SK-N-SH (cell line): ENCODE data around the gene IFNL4. TPM values are rescaled to one million over a fixed set of nuclear protein-coding genes. Genes with fewer than 3 reads are reported as not detected.

Source experiments
- CTCF ChIA-PET: fragments of 300-600, 350-600 bp; formaldehyde crosslinking; extraction: SDS; loops from one replicate; lab custom pipeline; 2021; lab: Yijun Ruan, JAX
- POLR2A ChIA-PET: fragments of 350-600 bp; sonication (Branson Sonifier 250); formaldehyde crosslinking; extraction: SDS; loops from one replicate; lab custom pipeline; 2020; ENCODE audit warnings: antibody characterized with exemption, inconsistent platforms; lab: Yijun Ruan, JAX
- DNase-seq: peaks from one replicate; pipeline ENCODE4 v3.0.0; 2012
- H2AFZ ChIP-seq: fragments of 200-600 bp; sonication (generic); 2 replicates; pipeline ENCODE4 v1.8.1; 2016; ENCODE audit warnings: antibody characterized with exemption, mild to moderate bottlenecking, low read depth
- H3F3A ChIP-seq: fragments of 200-600 bp; sonication (generic); replicated peaks from 2 replicates; pipeline ENCODE3; 2016; ENCODE audit warnings: antibody characterized with exemption, mild to moderate bottlenecking; ENCODE audit not compliant: insufficient read depth
- H3K27ac ChIP-seq, 2 experiments: fragments of 200-500 bp in 1 of 2; fragments of 200-600 bp in 1 of 2; sonication (Bioruptor generic) in 1 of 2; sonication (generic), shearing (Covaris generic) in 1 of 2; 2 replicates each; pipeline versions ENCODE4 v1.5.1 to v1.6.1; 2014 to 2016; ENCODE audit warnings: low read depth in 2 of 2, inconsistent platforms in 1 of 2, low read length in 1 of 2, mild to moderate bottlenecking in 1 of 2, mixed read lengths in 1 of 2
- H3K27me3 ChIP-seq: fragments of 200-600 bp; sonication (generic), shearing (Covaris generic); 2 replicates; pipeline ENCODE4 v1.6.1; 2016; ENCODE audit warnings: mixed run types; ENCODE audit not compliant: insufficient read depth
- H3K36me3 ChIP-seq, 2 experiments: fragments of 200-500 bp in 1 of 2; fragments of 200-600 bp in 1 of 2; sonication (Bioruptor generic) in 1 of 2; sonication (generic) in 1 of 2; replicated peaks in 1 of 2; 2 replicates each; pipeline versions ENCODE3 to v1.5.1; 2014 to 2016; ENCODE audit warnings: low read length in 1 of 2, mild to moderate bottlenecking in 1 of 2; ENCODE audit not compliant: insufficient read depth in 2 of 2, control insufficient read depth in 1 of 2
- H3K4me1 ChIP-seq, 2 experiments: fragments of 200-500 bp in 1 of 2; fragments of 200-600 bp in 1 of 2; sonication (Bioruptor generic) in 1 of 2; sonication (generic), shearing (Covaris generic) in 1 of 2; 2 replicates each; pipeline versions ENCODE4 v1.5.1 to v1.6.1; 2014 to 2016; ENCODE audit warnings: low read depth in 1 of 2, low read length in 1 of 2, mixed run types in 1 of 2; ENCODE audit not compliant: insufficient read depth in 2 of 2, control insufficient read depth in 1 of 2
- H3K4me2 ChIP-seq: fragments of 200-600 bp; sonication (generic), shearing (Covaris generic); 2 replicates; pipeline ENCODE4 v1.6.1; 2017; ENCODE audit warnings: mixed run types
- H3K4me3 ChIP-seq, 2 experiments: fragments of 200-500 bp in 1 of 2; fragments of 200-600 bp in 1 of 2; sonication (Bioruptor generic) in 1 of 2; sonication (generic), shearing (Covaris generic) in 1 of 2; 2 replicates each; pipeline versions ENCODE4 v1.5.1 to v1.8.1; 2014 to 2016; ENCODE audit warnings: low read depth in 2 of 2, inconsistent platforms in 1 of 2, low read length in 1 of 2, mild to moderate bottlenecking in 1 of 2, mixed read lengths in 1 of 2, moderate library complexity in 1 of 2
- H3K79me2 ChIP-seq: fragments of 200-600 bp; sonication (generic); 2 replicates; pipeline ENCODE4 v1.8.1; 2017; ENCODE audit warnings: mild to moderate bottlenecking; ENCODE audit not compliant: insufficient read depth
- H3K9ac ChIP-seq: fragments of 200-600 bp; sonication (generic); 2 replicates; pipeline ENCODE4 v1.6.1; 2017; ENCODE audit warnings: mixed run types
- H3K9me2 ChIP-seq: fragments of 200-600 bp; sonication (generic); 2 replicates; pipeline ENCODE4 v1.6.1; 2017; ENCODE audit warnings: mixed run types
- H3K9me3 ChIP-seq: fragments of 200-600 bp; sonication (generic); 2 replicates; pipeline ENCODE4 v1.6.1; 2017; ENCODE audit warnings: mixed run types, mild to moderate bottlenecking, moderate library complexity
- H4K20me1 ChIP-seq: fragments of 200-600 bp; sonication (generic); 2 replicates; pipeline ENCODE4 v1.6.1; 2017; ENCODE audit warnings: mild to moderate bottlenecking, mixed run types; ENCODE audit not compliant: insufficient read depth
- ELF1 ChIP-seq: IDR thresholded peaks from 2 replicates; pipeline ENCODE4 v1.4.0; 2012
- EZH2phosphoT487 ChIP-seq: fragments of 200-600 bp; sonication (generic); IDR thresholded peaks from 2 replicates; pipeline ENCODE4 v1.6.1; 2017; ENCODE audit warnings: low read depth, mixed run types, mild to moderate bottlenecking, antibody characterized with exemption, moderate library complexity, borderline replicate concordance
- FOSL2 ChIP-seq: IDR thresholded peaks from 2 replicates; pipeline ENCODE4 v1.4.0; 2012; ENCODE audit warnings: low read depth, mild to moderate bottlenecking, moderate library complexity, borderline replicate concordance
- GABPA ChIP-seq: IDR thresholded peaks from 2 replicates; pipeline ENCODE4 v1.4.0; 2012; ENCODE audit warnings: low read depth, mild to moderate bottlenecking
- IRF3 ChIP-seq: fragments of 150-350 bp; IDR thresholded peaks from 2 replicates; pipeline ENCODE4 v1.6.1; 2016; ENCODE audit warnings: mild to moderate bottlenecking, low read depth, low read length
- JUND ChIP-seq: IDR thresholded peaks from 2 replicates; pipeline ENCODE4 v1.4.0; 2012
- NRF1 ChIP-seq: IDR thresholded peaks from 2 replicates; pipeline ENCODE4 v1.6.1; 2012; ENCODE audit warnings: low read depth, mild to moderate bottlenecking, low read length
- POLR2AphosphoS5 ChIP-seq: IDR thresholded peaks from 2 replicates; pipeline ENCODE4 v1.6.1; 2012; ENCODE audit warnings: low read depth, low read length
- RAD21 ChIP-seq: IDR thresholded peaks from 2 replicates; pipeline ENCODE4 v1.6.1; 2012; ENCODE audit warnings: mild to moderate bottlenecking, low read length
- RFX5 ChIP-seq: IDR thresholded peaks from 2 replicates; pipeline ENCODE4 v1.6.1; 2012; ENCODE audit warnings: mild to moderate bottlenecking, improper control_type of control experiment, low read length
- SMC3 ChIP-seq: IDR thresholded peaks from 2 replicates; pipeline ENCODE4 v1.6.1; 2012; ENCODE audit warnings: low read depth, low read length, improper control_type of control experiment
- TCF12 ChIP-seq: IDR thresholded peaks from 2 replicates; pipeline ENCODE4 v1.4.0; 2012
- USF1 ChIP-seq: IDR thresholded peaks from 2 replicates; pipeline ENCODE4 v1.4.0; 2012; ENCODE audit warnings: low read depth, borderline replicate concordance
- USF2 ChIP-seq: fragments of 150-350 bp; IDR thresholded peaks from 2 replicates; pipeline ENCODE4 v1.6.1; 2017; ENCODE audit warnings: antibody characterized with exemption, low read length, low read depth, borderline replicate concordance
- ZBTB33 ChIP-seq: IDR thresholded peaks from 2 replicates; pipeline ENCODE4 v1.4.0; 2012; ENCODE audit warnings: low read depth, borderline replicate concordance
- WGBS: methylation state at CpG from one replicate; pipeline ENCODE4 v1.1.6; 2017; ENCODE audit warnings: low lambda C conversion rate; 5-methylcytosine and 5-hydroxymethylcytosine counted together
- polyA plus RNA-seq, 3 experiments: library from polyadenylated mRNA; depleted of rRNA; stranded (reverse); fragments of >200 nt; gene quantifications; 2 replicates each; pipeline ENCODE4 v1.2.3, GENCODE V29; 2012

IFNL4 gene
- polyA plus RNA-seq, 1 of the 3 experiments (the other 2 are of a cell fraction) = not detected

- CTCF ChIA-PET = interaction anchor here (1.6 kb wide), 1 partner anchor 20 kb away, joined by 3 read pairs; no protein-coding TSS in a partner anchor
- Histone ChIP-seq H3K4me1 (peaks cover 0 to 3% of the 10 kb centered on the region in 2 experiments; a peak in 1 of 4 replicates), H3K27ac (no peak overlapping the region), H3K9me2 (no peaks in the 10 kb centered on the region), H3K4me3 (no peak overlapping the region), H2AFZ (no peak overlapping the region), H3K79me2 (no peaks in the 10 kb centered on the region), H3K36me3 (no peaks in the 10 kb centered on the region), H4K20me1 (no peaks in the 10 kb centered on the region), H3K9ac (no peak overlapping the region), H3K4me2 (no peak overlapping the region), H3K27me3 (peaks cover 4% of the 10 kb centered on the region; the same call in 1 of the 2 replicates), H3K9me3 (no peaks in the 10 kb centered on the region), H3F3A (no peaks in the 10 kb centered on the region)
- TF ChIP-seq SMC3 (no peak), TCF12 (no peak), USF2 (no peak), POLR2AphosphoS5 (no peak), EZH2phosphoT487 (no peak), NRF1 (no peak), GABPA (no peak), USF1 (no peak), ELF1 (no peak), ZBTB33 (no peak), RFX5 (no peak), JUND (no peak), RAD21 (no peak), IRF3 (no peak), FOSL2 (no peak)
- DNase-seq = no peak
- POLR2A ChIA-PET = no interaction called here
- 66% methylated on average over 5 of the region's 5 CpGs for WGBS
These were observed 2.4 kb upstream of the IFNL4 start for GRCh38 chr19:39251081-39251480.
